NOMO-1 treated with dmso at 0.1 percent for 144 hours (cell line): Measurements from ENCODE around the gene SLFNL1.

ENCODE experiments used
- DNase-seq: peaks from one replicate; lab custom pipeline; 2025; ENCODE audit not compliant: unreplicated experiment; lab: John Stamatoyannopoulos, UW

SLFNL1 gene

DNA sequence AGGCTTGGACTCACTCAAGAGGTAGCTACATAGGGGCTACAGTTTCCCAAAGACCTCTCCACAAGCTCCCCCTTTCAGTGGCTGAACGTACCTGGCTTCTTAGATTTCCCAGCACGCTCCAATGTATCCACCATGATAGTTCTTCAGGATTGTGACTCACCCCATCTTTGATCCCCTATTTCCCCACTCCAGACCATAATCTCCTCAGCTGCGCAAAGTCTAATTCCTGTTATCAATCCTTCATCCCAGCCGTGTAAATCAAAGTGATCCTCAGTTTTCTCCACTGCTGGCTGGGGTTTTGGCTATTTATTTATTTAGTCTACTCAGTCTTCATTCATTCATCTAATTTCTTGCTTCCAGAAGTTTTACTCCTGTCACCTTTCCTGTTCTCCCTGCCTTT is 55.1 kb downstream of the SLFNL1 start:
- no peak for DNase-seq
